HG02798 (cell line): Measurements from ENCODE around the gene SLC25A26.
A peak's percentile ranks its signal among the peaks of the same experiment; 100 is the strongest.

Experiments used
- ATAC-seq: cut with Tn5 transposase; IDR thresholded peaks from one replicate; pipeline ENCODE4 v1.9.1; 2021; ENCODE audit warnings: mild to moderate bottlenecking; ENCODE audit not compliant: unreplicated experiment, poor library complexity

Gene SLC25A26, protein sequence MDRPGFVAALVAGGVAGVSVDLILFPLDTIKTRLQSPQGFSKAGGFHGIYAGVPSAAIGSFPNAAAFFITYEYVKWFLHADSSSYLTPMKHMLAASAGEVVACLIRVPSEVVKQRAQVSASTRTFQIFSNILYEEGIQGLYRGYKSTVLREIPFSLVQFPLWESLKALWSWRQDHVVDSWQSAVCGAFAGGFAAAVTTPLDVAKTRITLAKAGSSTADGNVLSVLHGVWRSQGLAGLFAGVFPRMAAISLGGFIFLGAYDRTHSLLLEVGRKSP

DNA sequence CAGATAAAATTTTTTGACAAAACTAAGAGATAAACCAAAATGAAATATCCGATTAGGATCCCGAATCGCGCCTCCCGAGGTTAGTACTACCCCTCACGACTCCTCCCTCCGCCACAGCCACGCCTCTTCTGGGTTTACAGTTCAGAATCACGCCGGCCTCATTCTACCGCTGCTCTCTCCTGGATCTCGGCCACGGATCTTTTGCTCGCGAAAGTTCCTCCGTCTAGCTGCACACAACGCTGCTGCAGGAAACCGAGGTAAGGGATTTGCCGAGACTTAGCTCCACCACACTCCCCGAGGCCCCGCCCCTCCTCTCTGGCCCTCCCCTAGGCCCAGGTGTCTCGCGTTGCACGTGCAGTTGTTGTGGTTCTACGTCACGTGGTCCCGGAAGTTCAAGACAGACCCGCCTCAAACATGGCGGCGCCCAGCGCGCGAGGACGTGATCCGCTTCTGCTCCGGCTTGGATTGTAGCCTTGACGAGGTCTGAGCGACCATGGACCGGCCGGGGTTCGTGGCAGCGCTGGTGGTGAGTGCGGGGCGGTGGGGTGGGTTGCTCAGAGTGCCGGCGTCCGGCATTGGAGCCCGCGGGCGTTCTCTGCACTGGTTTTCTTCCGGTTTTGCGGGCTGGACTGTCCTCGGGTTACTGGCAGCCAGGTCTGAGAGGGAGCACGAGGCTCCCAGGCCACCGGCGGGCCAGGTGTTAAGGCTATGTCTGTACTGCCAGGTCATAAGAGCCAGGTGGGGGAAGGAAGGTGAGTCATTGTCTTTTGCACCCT is at the start of gene SLC25A26:
TSS of gene SLC25A26 (plus strand) at position 400 of the 776 bp plus-strand sequence. CDS start at position 494, 94 bp downstream.
- ATAC-seq: peak; percentile 100

DNA sequence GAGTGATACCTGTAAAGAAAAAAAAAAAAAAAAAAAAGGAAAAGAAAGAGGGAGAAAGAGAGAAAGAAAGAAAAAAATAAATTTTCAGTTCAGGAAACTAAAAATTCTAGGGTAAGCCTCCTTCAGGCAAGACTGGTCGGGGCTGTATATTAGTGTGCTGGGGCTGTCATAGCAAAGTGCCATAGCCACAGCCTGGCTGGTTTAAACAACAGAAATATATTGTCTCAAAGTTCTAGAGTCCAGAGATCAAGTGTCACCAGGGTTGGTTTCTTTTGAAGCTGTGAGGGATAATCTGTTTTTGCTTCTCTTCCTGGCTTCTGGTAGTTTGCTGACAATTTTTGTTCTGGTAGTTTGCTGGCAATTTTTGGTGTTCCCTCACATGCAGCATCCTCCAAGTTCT is 48.4 kb upstream of the SLC25A26 start:
- no peak for ATAC-seq

DNA sequence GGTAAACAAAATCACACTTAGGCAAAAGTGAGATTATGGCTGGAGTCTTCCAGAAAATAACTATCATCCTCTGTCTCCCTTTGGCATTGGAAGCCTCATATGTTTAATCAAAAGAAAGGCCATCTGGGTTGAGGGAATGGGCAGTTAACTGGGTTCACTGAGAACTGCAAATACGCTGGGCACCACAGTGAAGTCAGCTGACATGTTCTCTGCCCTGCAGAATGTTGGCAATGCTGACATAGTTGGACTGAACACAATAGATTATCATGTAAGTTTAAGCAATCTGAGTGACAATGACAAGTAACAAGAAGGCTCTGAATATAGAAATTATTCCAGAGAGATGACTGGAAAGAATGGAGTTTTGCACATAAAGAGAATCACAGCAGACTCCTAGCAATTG is 43.8 kb upstream of the SLC25A26 start:
- no peak for ATAC-seq

DNA sequence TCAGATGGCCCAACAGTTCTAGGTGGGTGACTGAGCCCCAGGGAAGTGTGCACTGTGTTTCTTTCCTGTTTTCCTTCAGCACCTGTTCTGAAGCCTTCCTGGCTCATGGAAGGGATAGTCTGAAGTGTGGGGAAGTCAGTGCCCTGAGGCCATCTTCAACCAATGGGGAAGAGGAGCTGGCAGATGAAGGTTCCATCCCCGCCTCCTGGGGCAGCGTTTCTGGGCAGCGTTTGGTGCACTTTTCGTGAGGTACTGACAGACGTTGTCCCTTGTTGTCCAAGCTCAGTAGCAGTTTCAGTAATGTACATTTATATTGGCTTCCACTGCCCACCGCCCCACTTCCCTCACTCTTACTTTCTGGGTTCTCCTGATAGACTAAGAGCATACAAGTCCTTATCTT is 42.6 kb upstream of the SLC25A26 start:
- no peak for ATAC-seq

DNA sequence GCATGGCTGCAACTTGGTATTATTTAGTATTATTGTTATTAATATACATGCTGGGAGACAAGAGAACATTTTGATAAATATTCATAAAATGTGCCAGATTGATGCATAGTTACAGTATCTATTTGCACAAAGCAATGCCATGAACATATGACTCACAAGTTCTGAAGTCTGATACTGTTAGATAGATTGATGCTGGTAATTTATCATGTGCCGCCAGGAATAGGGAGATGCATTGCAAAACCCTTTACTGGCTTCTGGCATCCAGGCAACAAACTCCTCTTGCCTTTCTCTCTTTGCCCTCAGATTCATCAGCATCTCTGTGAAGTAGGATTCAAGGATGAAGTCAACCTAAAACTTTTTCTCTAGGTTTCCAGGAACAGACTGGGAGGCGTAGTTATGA is 41.0 kb upstream of the SLC25A26 start:
- no peak for ATAC-seq

DNA sequence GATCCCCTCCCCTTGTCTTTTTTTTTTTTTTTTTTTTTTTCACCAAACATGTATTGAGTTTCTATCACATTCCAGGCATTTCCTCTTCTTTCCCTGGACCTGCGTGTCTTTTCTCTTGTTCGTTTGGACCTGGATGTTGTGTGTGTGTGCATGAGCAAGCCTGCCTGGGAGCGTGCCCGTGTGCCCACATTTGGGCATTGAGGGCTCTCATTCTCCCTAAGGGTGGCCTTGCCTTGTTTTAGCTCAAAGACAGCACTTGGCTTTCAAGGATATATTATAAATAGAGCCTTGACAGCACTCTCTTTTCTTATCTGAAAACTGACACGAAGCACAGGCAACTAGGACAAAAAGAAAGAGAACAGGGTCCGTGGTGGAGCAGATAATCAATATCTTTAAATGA is 39.0 kb upstream of the SLC25A26 start:
- ATAC-seq: no peak

DNA sequence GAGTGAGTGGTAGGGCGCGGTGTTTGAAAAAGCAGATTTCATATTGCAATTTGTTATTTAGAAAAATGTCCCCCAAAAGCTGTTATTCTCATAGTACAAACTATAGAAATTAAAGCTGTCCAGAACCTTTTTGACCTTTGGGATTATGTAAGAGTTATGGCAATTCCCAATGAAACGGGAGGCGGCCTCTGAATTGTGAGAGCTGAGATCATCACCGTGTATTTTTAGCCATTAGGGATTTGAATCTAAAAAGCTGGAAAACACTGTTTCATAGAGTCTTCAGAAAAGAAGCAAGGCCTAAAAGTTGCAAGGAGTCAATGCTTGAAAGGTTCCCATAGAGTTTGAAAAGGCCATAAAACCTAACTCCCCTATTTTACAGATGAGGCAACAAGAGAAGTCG is 38.6 kb upstream of the SLC25A26 start:
- no peak for ATAC-seq

DNA sequence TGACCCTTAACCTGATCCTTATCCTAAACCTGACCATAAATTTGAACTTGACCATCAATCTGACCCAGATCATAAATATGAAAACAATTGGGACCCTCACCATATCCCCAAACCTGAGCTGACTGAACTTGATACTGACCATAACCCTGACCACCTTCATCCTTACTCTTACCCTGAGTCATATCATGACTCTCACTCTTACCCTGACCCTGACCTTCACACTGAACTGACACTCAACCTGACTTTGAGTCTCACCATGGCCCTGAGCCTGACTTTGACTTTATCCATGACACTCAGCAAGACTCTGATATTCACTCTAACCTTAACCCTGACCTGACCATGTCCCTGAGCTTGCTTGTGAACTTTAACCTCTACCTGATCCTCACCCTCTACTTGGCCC is 34.3 kb upstream of the SLC25A26 start:
- ATAC-seq: no peak

DNA sequence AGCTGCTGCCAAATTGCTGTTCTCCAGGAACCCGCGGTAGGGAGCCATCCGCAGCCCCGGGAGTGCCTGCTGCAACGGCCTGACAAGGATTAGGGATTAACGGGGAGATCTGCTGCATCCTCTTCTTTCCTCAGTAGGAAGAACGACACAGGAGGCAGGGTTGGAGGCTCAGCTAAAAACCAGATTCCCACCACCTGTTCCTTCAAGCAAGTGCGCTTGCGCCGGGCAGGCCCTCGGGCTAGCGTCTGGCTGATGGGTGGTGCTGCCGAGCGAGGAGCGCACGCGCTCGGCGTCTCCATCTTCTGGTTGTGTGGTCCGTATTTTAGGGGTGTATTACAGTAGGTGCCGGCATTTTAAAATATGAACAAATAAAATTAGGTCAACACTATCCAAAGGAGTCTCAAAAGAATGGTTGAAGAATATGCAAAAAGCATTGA is 25.4 kb upstream of the SLC25A26 start:
- ATAC-seq: no peak

DNA sequence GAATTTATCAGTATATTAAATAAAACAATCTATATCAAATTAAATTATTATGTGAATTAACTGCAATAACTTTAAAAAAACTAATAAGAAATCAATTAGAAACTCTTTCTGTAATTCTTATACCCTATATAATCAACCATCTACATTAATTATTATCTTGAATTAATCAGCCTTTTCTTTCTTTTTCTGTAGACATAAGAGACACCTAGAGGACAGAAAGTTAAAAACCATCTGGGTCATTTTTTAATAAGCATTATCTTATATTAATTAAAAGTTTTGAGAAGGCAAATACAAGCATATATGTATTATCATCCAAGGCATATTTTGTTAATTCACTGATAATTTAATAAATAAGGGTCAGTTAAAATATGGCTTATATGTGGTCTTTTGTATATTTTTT is 24.2 kb upstream of the SLC25A26 start:
- ATAC-seq: no peak

DNA sequence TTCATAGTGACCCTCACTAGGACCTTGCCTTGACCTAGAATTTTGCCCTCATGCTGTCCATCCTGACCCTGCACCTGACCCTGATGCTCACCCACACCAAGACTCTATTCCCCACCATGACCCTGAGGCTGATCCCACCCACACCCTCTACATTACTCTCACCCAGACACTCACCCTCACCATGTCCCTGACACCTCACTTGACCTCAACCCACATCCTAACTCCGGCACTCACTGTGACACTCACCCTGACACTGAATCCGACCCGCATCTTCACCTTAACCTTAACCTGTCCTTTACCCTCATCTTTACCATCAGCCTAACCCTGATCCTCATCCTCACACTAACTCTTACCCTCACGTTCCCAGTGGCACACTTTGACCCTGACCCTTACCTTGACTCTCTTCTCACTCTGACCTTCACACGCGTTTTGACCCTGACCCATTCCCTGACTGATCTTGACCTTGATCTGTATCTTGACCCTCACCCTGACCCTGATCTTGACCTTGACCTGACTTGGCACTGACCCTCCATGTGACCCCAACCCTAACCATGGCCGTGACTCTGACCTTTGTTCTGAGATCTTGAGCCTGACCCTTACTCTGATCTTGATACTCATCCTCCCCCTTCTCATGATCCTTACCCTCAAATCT is 22.2 kb upstream of the SLC25A26 start:
- ATAC-seq: no peak

DNA sequence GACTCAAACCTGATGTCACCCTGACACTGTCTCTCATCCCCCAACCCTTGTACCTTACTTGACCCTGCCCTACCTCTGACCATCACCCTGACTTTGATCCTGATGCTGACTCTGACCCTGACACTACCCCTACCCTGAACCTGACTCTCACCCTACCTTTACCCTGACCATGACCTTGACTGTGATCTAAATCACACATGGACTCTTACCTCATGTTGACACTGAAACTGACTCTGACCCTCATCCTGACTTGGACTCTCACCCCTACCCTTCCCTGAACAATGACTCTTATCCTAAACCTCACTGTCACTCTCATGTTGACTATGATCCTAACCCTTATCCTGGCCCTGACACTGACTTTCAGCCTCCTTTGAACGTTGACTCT is 21.7 kb upstream of the SLC25A26 start:
- no peak for ATAC-seq

DNA sequence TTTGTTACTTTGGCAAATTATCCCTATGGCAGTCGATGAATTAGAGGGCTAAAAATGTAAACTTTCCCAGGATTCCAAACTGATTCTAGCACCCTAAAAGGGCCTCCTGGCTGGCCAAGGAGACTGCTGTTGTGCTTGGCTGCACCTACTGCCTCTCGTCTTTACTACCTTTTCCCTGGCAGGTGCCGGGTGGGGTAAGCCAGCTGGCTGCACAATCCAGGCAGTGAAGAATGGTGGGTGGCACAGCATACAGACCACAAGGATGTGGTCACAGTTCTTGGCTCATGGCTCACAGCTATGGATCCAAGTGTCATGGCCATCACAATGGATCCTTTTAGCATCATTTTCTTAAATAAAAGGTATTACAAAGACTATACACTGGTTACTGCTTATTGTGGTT is 20.7 kb upstream of the SLC25A26 start:
- no peak for ATAC-seq

DNA sequence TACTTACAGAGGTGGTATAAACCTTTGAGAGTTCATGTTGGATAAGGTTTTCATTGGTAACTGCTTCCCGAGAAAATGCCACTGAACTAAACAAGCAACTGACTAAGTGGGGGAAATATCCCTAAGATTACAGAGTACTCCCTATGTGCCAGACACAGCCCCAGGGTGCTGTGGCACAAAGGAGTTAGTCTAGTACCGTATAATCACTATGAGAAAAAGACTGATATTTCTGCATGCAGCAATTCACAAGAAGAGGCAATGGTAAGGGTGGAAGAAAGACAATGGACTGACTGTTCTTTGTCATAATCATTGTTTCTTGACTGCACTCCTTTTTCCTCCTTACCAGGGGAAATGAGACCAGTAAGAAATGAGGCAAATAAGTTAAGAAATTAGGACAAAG is 20.0 kb upstream of the SLC25A26 start:
- ATAC-seq: no peak

DNA sequence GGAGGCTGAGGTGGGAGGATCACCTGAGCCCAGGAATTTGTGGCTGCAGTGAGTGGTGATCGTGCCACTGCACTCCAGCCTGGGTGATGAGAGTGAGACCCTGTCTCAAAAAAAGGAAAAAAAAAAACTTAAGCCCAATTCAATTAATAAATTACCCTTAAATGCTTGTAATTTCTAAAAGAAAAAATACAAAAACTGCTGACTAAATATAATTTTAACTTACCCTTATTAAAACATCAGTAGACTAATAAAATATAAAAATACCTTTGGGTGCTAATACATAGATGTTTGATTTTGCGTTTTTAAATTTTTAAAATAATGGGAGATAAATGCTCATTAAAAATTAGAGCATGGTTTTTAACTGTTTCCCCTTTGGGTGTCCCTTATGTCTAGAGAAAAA is 17.5 kb upstream of the SLC25A26 start:
- no peak for ATAC-seq

DNA sequence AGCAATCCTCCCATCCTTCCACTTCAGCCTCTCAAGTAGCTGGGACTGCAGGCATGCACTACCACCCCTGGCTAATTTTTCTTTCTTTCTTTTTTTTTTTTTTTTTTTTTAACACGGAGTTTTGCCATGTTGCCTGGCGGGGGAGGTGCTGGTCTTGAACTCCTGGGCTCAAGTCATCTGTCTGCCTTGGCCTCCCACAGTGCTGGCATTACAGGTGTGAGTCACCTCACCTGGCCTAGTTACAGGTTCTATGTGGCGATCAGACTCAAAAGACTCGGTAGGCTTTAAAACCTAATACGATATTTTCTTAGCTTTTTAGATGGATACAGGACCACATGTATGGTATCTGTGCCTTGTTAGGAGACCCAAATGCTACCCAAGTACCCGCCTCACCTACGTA is 14.0 kb upstream of the SLC25A26 start:
- no peak for ATAC-seq

DNA sequence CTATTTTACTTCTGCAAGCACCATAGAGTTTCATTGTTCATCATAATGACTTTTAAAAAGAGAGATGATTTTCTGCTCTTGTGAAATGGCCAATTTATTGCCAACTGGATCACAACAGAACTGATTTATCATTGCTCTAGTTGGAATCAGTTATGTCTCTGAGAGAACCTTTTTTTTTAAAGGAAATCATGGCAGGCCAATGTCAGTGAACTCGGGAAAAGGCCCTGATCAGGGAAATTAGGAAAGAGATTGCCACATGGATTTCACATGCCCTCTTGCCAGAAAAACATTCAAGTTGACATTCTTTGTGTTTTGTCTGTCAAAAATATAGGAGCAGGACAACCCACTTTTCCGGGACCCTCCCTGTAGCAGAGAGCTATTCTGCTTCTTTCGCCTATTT is 12.6 kb upstream of the SLC25A26 start:
- ATAC-seq: no peak

DNA sequence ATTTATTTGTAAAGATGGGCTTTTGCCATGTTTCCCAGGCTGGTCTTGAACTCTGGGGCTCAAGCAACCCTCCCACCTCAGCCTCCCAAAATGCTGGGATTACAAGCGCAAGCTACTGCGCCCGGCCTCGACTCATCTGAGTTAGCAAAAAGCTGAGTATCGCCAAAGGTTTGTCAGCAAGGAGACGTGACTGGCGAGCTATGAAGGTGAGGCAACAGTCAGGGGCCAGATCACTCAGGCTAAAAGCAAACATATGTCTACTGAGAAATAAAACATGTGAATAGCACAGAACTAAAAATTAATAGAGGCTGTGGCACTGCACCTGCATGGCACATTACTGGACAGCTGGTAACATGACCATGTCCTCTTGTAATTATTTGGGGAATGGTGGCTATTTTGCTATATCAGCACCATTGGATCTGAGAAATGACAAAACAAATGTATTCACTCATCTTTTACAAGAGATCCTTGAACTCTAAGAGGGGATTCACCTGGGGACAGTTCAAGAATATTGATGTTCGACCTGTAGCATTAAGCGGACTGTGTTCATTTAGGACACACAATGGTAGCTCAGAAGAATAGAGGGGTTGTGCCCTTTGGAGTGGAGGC is 10.0 kb upstream of the SLC25A26 start:
- ATAC-seq: no peak

DNA sequence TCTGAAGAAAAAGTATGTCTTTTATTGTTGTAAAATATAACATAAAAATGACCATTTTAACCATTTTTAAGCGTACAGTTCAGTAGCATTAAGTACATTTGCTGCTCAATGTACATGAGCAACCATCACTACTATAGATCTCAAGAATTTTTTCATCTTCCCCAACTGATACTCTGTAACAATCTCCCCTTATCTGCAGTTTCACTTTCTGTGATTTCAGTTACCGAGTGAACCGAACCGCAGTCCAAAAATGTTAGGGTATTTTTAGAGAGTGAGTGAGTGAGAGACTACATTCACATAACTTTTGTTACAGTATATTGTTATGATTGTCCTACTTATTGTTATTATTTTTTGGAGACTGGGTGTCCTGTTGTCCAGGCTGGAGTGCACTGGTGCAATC is 9.0 kb upstream of the SLC25A26 start:
- ATAC-seq: peak; percentile 92

DNA sequence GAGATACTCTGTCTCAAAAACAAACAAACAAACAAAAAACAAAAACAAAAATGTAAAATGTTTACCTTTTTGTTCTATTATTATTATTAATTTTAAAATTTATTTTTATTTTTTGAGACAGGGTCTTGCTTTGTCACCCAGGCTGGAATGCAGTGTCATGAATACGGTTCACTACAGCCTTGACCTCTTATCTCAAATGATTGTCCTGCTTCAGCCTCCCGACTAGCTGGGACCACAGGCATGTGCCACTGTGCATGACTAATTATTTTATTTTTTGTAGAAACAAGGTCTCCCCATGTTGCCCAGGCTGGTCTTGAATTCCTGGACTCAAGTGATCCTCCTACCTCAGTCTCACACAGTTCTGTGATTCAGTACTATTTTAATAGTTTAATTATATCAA is 5.7 kb upstream of the SLC25A26 start:
- ATAC-seq: no peak

DNA sequence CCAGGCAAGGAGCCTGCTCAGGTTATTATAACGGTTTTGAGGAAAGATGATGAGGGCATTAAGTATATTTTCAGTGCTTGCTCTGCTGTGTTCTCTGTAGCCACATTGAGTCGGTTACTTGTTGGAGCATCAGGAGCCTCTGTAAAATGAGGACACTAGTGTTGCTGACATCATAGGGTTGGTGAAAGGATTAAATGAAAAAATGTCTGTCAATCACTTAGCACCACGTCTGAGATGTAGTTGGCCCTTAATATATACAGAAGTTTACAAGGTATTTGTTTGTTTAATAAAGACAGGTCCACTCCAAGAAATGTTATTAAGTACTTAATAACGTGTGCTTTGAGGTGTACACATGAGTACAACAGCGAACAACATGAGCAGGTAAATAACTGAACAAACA is 735 bp upstream of the SLC25A26 start:
- ATAC-seq: no peak
